ENCODE data around the gene ENTREP3.
"Not testable (repeated sequence)": the region's sequence is repeated elsewhere in the genome, so short reads cannot be mapped to it uniquely, and the experiment has no call there.

The ENTREP3 gene

GRCh38 chr1:155255243-155256007 lies at the start of gene ENTREP3:
Gene ENTREP3, minus strand, starts transcription at chr1:155255483. Its CDS starts 606 bp downstream, at chr1:155254877.
- Histone ChIP-seq H3K27ac (peak within 1 kb of the TSS; percentile 60 to 99 (median 95)), H3K4me3 (peak within 1 kb of the TSS; percentile 57 to 88 (median 75))

- Histone ChIP-seq H3K27ac (no peak overlapping the region), H3K4me3 (no peak overlapping the region)
Measured at GRCh38 chr1:155304558-155305063, 49.3 kb upstream of the ENTREP3 start.

GRCh38 chr1:155301342-155301841 lies 46.1 kb upstream of the ENTREP3 start, which contains the start of gene PKLR:
Gene PKLR, minus strand, starts transcription at chr1:155301438. Its CDS starts 43 bp downstream, at chr1:155301395.
- H3K27ac ChIP-seq, result no peak within 1 kb of the TSS
- no peak within 1 kb of the TSS for H3K4me3 ChIP-seq

GRCh38 chr1:155300553-155301329 lies 45.5 kb upstream of the ENTREP3 start:
- no peak overlapping the region for H3K27ac ChIP-seq
- no peak overlapping the region for H3K4me3 ChIP-seq

GRCh38 chr1:155300024-155300423 lies 44.7 kb upstream of the ENTREP3 start:
- no peak overlapping the region for H3K4me3 ChIP-seq

GRCh38 chr1:155297384-155297783 lies 42.1 kb upstream of the ENTREP3 start:
- no peak overlapping the region for H3K4me3 ChIP-seq
- H3K27ac ChIP-seq, result no peak overlapping the region

More at GRCh38 chr1:155300024-155300423, 44.7 kb upstream of the ENTREP3 start:
- no peak overlapping the region for H3K27ac ChIP-seq

GRCh38 chr1:155296661-155297060 lies 41.4 kb upstream of the ENTREP3 start:
- Histone ChIP-seq H3K4me3 (no peak overlapping the region), H3K27ac (no peak overlapping the region)

- no peak overlapping the region for H3K4me3 ChIP-seq
- H3K27ac ChIP-seq, result no peak overlapping the region
Measured at GRCh38 chr1:155295942-155296267, 40.6 kb upstream of the ENTREP3 start.

GRCh38 chr1:155295183-155295941 lies 40.1 kb upstream of the ENTREP3 start:
- Histone ChIP-seq H3K27ac (peak overlapping the region in 1 of 21 experiments; percentile 3), H3K4me3 (peak overlapping the region in 5 of 7 experiments; percentile 1 to 26 (median 6))

- peak overlapping the region in 4 of 7 experiments; percentile 1 to 26 (median 10) for H3K4me3 ChIP-seq
- H3K27ac ChIP-seq, result no peak overlapping the region
Measured at GRCh38 chr1:155294520-155295182, 39.4 kb upstream of the ENTREP3 start.

GRCh38 chr1:155293086-155293749 lies 37.9 kb upstream of the ENTREP3 start:
- H3K27ac ChIP-seq, result no peak overlapping the region

GRCh38 chr1:155291006-155291405 lies 35.7 kb upstream of the ENTREP3 start:
- not testable (repeated sequence) for H3K4me3 ChIP-seq, H3K27ac ChIP-seq

More at GRCh38 chr1:155293086-155293749, 37.9 kb upstream of the ENTREP3 start:
- no peak overlapping the region for H3K4me3 ChIP-seq

- H3K4me3 ChIP-seq, result no peak overlapping the region
- no peak overlapping the region for H3K27ac ChIP-seq
Measured at GRCh38 chr1:155287987-155288543, 32.8 kb upstream of the ENTREP3 start.

GRCh38 chr1:155286544-155286943 lies 31.3 kb upstream of the ENTREP3 start:
- H3K4me3 ChIP-seq, result no peak overlapping the region
- no peak overlapping the region for H3K27ac ChIP-seq

GRCh38 chr1:155285631-155286044 lies 30.4 kb upstream of the ENTREP3 start:
- no peak overlapping the region for H3K27ac ChIP-seq
- H3K4me3 ChIP-seq, result no peak overlapping the region

- Histone ChIP-seq H3K27ac (no peak overlapping the region), H3K4me3 (no peak overlapping the region)
Measured at GRCh38 chr1:155285063-155285462, 29.8 kb upstream of the ENTREP3 start.

GRCh38 chr1:155284476-155284875 lies 29.2 kb upstream of the ENTREP3 start:
- Histone ChIP-seq H3K4me3 (no peak overlapping the region), H3K27ac (no peak overlapping the region)

GRCh38 chr1:155282488-155283091 lies 27.3 kb upstream of the ENTREP3 start:
- Histone ChIP-seq H3K4me3 (no peak overlapping the region), H3K27ac (no peak overlapping the region)
